HG03558 (cell line): ENCODE data around the gene APOBEC3C.
"Not testable (repeated sequence)": the region's sequence is repeated elsewhere in the genome, so short reads cannot be mapped to it uniquely, and the experiment has no call there.

Experiments
- ATAC-seq: cut with Tn5 transposase; IDR thresholded peaks from one replicate; pipeline ENCODE4 v1.9.1; 2021; ENCODE audit warnings: moderate number of reproducible peaks; ENCODE audit not compliant: unreplicated experiment; ENCODE audit errors: extremely low read depth

The APOBEC3C gene

GRCh38 chr22:39017596-39018365 lies 3.7 kb downstream of the APOBEC3C start:
- no peak for ATAC-seq

GRCh38 chr22:39020021-39020651 lies 6.1 kb downstream of the APOBEC3C start:
- ATAC-seq = not testable (repeated sequence)

GRCh38 chr22:39021552-39022250 lies 7.6 kb downstream of the APOBEC3C start:
- no peak for ATAC-seq

GRCh38 chr22:39024519-39025308 lies 10.7 kb downstream of the APOBEC3C start:
- ATAC-seq = no peak

GRCh38 chr22:39026509-39027150 lies 12.6 kb downstream of the APOBEC3C start:
- ATAC-seq = no peak

GRCh38 chr22:39027717-39028116 lies 13.7 kb downstream of the APOBEC3C start:
- no peak for ATAC-seq

- ATAC-seq = no peak
Observed at GRCh38 chr22:39028281-39028680, 14.2 kb downstream of the APOBEC3C start.

GRCh38 chr22:39029227-39029626 lies 15.2 kb downstream of the APOBEC3C start:
- no peak for ATAC-seq

- ATAC-seq = no peak
Observed at GRCh38 chr22:39030705-39031104, 16.6 kb downstream of the APOBEC3C start.

GRCh38 chr22:39031434-39032295 lies 17.6 kb downstream of the APOBEC3C start:
- not testable (repeated sequence) for ATAC-seq

GRCh38 chr22:39037071-39037470 lies 23.0 kb downstream of the APOBEC3C start:
- ATAC-seq = not testable (repeated sequence)

- ATAC-seq = no peak
Observed at GRCh38 chr22:39039306-39040126, 25.5 kb downstream of the APOBEC3C start.

GRCh38 chr22:39040155-39040537 lies 26.1 kb downstream of the APOBEC3C start:
- ATAC-seq = not testable (repeated sequence)

- peak; percentile 88 for ATAC-seq
Observed at GRCh38 chr22:39040538-39041296, 26.7 kb downstream of the APOBEC3C start, which contains the start of gene APOBEC3F. Gene APOBEC3F, plus strand, starts transcription at chr22:39040864. Its CDS starts 97 bp downstream, at chr22:39040961.

GRCh38 chr22:39041908-39042307 lies 27.9 kb downstream of the APOBEC3C start:
- ATAC-seq = no peak

- not testable (repeated sequence) for ATAC-seq
Observed at GRCh38 chr22:39043063-39043462, 29.0 kb downstream of the APOBEC3C start.

- not testable (repeated sequence) for ATAC-seq
Observed at GRCh38 chr22:39045136-39045535, 31.1 kb downstream of the APOBEC3C start.
